SK-N-SH treated with all-trans-retinoic acid at 6 μM for 48 hours (cell line): ENCODE measurements around the gene FBXO33.

ENCODE experiments used
- ATAC-seq: fragments of 200-7000 bp; cut with Tn5 transposase; 3 replicates; pipeline ENCODE4 v1.9.1; 2020; ENCODE audit warnings: mild to moderate bottlenecking, moderate library complexity
- ARNTL ChIP-seq: fragments of 450-650 bp; formaldehyde crosslinking; IDR thresholded peaks from 2 replicates; pipeline ENCODE4 v1.5.0; 2020; ENCODE audit warnings: low read depth, mild to moderate bottlenecking, moderate library complexity, borderline replicate concordance
- BACH2 ChIP-seq: fragments of 250-450 bp; sonication (Bioruptor Pico); IDR thresholded peaks from 2 replicates; pipeline ENCODE4 v1.9.0; 2021; ENCODE audit warnings: mild to moderate bottlenecking, borderline replicate concordance
- CREB5 ChIP-seq: fragments of 250-450 bp; sonication (Bioruptor Pico); IDR thresholded peaks from 2 replicates; pipeline ENCODE4 v1.5.1; 2020; ENCODE audit warnings: low read depth, mild to moderate bottlenecking, moderate library complexity
- CSDC2 ChIP-seq: fragments of 250-450 bp; sonication (Bioruptor Pico); IDR thresholded peaks from 2 replicates; pipeline ENCODE4 v1.5.0; 2020; ENCODE audit warnings: mild to moderate bottlenecking, moderate library complexity
- CSRNP3 ChIP-seq: fragments of 250-450 bp; sonication (Bioruptor Pico); IDR thresholded peaks from 2 replicates; pipeline ENCODE4 v1.5.1; 2021; ENCODE audit warnings: mild to moderate bottlenecking, moderate library complexity
- ESRRG ChIP-seq: fragments of 250-450 bp; sonication (Bioruptor Pico); IDR thresholded peaks from 2 replicates; pipeline ENCODE4 v1.6.1; 2021; ENCODE audit warnings: mild to moderate bottlenecking
- GLIS3 ChIP-seq: fragments of 250-450 bp; sonication (Bioruptor Pico); IDR thresholded peaks from 2 replicates; pipeline ENCODE4 v1.5.0; 2020; ENCODE audit warnings: mild to moderate bottlenecking, moderate library complexity
- ISL1 ChIP-seq: fragments of 250-450 bp; sonication (Bioruptor Pico); IDR thresholded peaks from 2 replicates; pipeline ENCODE4 v2.1.2; 2022; ENCODE audit warnings: mild to moderate bottlenecking, moderate library complexity
- OSR1 ChIP-seq: fragments of 250-450 bp; sonication (Bioruptor Pico); IDR thresholded peaks from 2 replicates; pipeline ENCODE4 v1.8.0; 2022; ENCODE audit warnings: moderate library complexity, mild to moderate bottlenecking, inconsistent platforms
- POU6F1 ChIP-seq: fragments of 250-450 bp; sonication (Bioruptor Pico); IDR thresholded peaks from 2 replicates; pipeline ENCODE4 v1.8.0; 2021; ENCODE audit warnings: low read depth, mild to moderate bottlenecking, moderate library complexity, borderline replicate concordance
- PPARA ChIP-seq: fragments of 250-450 bp; sonication (Bioruptor Pico); IDR thresholded peaks from 2 replicates; pipeline ENCODE4 v1.5.0; 2020; ENCODE audit warnings: mild to moderate bottlenecking, borderline replicate concordance
- RARB ChIP-seq: fragments of 250-450 bp; sonication (Bioruptor Pico); IDR thresholded peaks from 2 replicates; pipeline ENCODE4 v1.8.0; 2021; ENCODE audit warnings: mild to moderate bottlenecking, moderate library complexity
- SNAI2 ChIP-seq: fragments of 250-450 bp; sonication (Bioruptor Pico); IDR thresholded peaks from 2 replicates; pipeline ENCODE4 v1.5.0; 2020; ENCODE audit warnings: mild to moderate bottlenecking, moderate library complexity
- TOX ChIP-seq: fragments of 250-450 bp; sonication (Bioruptor Pico); IDR thresholded peaks from 2 replicates; pipeline ENCODE4 v1.8.0; 2021; ENCODE audit warnings: mild to moderate bottlenecking, moderate library complexity, borderline replicate concordance
- TSHZ2 ChIP-seq: fragments of 250-450 bp; sonication (Bioruptor Pico); IDR thresholded peaks from 2 replicates; pipeline ENCODE4 v1.5.0; 2020; ENCODE audit warnings: mild to moderate bottlenecking, moderate library complexity
- ZC3H10 ChIP-seq: fragments of 250-450 bp; sonication (Bioruptor Pico); IDR thresholded peaks from 2 replicates; pipeline ENCODE4 v1.5.1; 2021; ENCODE audit warnings: mild to moderate bottlenecking, moderate library complexity
- ZFP3 ChIP-seq: fragments of 250-450 bp; sonication (Bioruptor Pico); IDR thresholded peaks from 2 replicates; pipeline ENCODE4 v1.5.0; 2020; ENCODE audit warnings: mild to moderate bottlenecking, moderate library complexity
- ZFP30 ChIP-seq: fragments of 450-650 bp; formaldehyde crosslinking; IDR thresholded peaks from 2 replicates; pipeline ENCODE4 v1.5.0; 2022; ENCODE audit warnings: mild to moderate bottlenecking, moderate library complexity
- ZNF565 ChIP-seq: fragments of 450-650 bp; formaldehyde crosslinking; conservative IDR thresholded peaks from 2 replicates; pipeline ENCODE4 v1.5.0; 2020; ENCODE audit warnings: low read depth, mild to moderate bottlenecking, moderate library complexity
- ZNF70 ChIP-seq: fragments of 450-650 bp; formaldehyde crosslinking; IDR thresholded peaks from 2 replicates; pipeline ENCODE4 v1.5.0; 2020; ENCODE audit warnings: mild to moderate bottlenecking, moderate library complexity
- ZNF8 ChIP-seq: fragments of 450-650 bp; formaldehyde crosslinking; IDR thresholded peaks from 2 replicates; pipeline ENCODE4 v1.5.0; 2020; ENCODE audit warnings: mild to moderate bottlenecking, moderate library complexity

The FBXO33 gene

DNA sequence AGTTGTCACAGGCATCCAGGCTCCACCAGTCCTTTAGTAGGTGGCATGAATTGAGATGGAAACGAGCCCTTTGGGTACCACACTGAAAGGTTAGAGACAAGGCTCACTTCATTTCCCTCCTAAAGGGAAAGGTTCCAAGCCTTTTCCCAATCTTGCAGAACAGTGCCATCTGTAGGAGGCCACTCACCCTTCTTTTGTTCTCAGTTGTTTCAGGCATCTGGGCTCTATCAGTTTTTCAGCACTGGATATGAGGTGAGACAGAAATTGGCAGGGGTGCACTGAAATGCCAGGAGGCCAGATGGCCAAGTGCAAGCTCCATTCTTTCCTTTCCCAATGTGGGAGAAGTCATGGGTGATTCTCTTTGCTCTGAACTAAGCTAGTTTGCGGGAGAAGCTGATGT lies 15.2 kb downstream of the FBXO33 start:
- no peak for TF ChIP-seq ARNTL (CRISPR knock-in tag)
- no peak for TF ChIP-seq TOX
- no peak for TF ChIP-seq ZFP3
- TF ChIP-seq OSR1, result no peak
- no peak for TF ChIP-seq TSHZ2
- no peak for TF ChIP-seq CSRNP3 (CRISPR knock-in tag)
- no peak for TF ChIP-seq BACH2
- TF ChIP-seq ZC3H10 (CRISPR knock-in tag), result no peak
- no peak for TF ChIP-seq ESRRG (CRISPR knock-in tag)
- no peak for TF ChIP-seq ZNF8 (CRISPR knock-in tag)
- no peak for TF ChIP-seq ZFP30
- no peak for TF ChIP-seq ISL1
- no peak for TF ChIP-seq CSDC2 (CRISPR knock-in tag)
- TF ChIP-seq ZNF70, result no peak
- no peak for TF ChIP-seq PPARA
- TF ChIP-seq GLIS3 (CRISPR knock-in tag), result no peak
- TF ChIP-seq ZNF565 (CRISPR knock-in tag), result no peak
- no peak for TF ChIP-seq SNAI2
- no peak for TF ChIP-seq RARB (CRISPR knock-in tag)
- no peak for TF ChIP-seq POU6F1
- TF ChIP-seq, all 23 proteins: peak for 0
- no peak for ATAC-seq

GRCh38 chr14:39416072-39416471 lies 16.2 kb downstream of the FBXO33 start:
- no peak for ATAC-seq
- TF ChIP-seq PPARA (no peak), CREB5 (no peak), TSHZ2 (no peak), CSDC2 (CRISPR knock-in tag) (no peak), GLIS3 (CRISPR knock-in tag) (no peak), TOX (no peak), ESRRG (CRISPR knock-in tag) (no peak), ARNTL (CRISPR knock-in tag) (no peak), POU6F1 (no peak), ZNF565 (CRISPR knock-in tag) (no peak), OSR1 (no peak)
